ENCODE measurements around the gene AFAP1. TPM values are rescaled to one million over a fixed set of nuclear protein-coding genes. Genes with fewer than 3 reads are reported as not detected.

The AFAP1 gene, protein sequence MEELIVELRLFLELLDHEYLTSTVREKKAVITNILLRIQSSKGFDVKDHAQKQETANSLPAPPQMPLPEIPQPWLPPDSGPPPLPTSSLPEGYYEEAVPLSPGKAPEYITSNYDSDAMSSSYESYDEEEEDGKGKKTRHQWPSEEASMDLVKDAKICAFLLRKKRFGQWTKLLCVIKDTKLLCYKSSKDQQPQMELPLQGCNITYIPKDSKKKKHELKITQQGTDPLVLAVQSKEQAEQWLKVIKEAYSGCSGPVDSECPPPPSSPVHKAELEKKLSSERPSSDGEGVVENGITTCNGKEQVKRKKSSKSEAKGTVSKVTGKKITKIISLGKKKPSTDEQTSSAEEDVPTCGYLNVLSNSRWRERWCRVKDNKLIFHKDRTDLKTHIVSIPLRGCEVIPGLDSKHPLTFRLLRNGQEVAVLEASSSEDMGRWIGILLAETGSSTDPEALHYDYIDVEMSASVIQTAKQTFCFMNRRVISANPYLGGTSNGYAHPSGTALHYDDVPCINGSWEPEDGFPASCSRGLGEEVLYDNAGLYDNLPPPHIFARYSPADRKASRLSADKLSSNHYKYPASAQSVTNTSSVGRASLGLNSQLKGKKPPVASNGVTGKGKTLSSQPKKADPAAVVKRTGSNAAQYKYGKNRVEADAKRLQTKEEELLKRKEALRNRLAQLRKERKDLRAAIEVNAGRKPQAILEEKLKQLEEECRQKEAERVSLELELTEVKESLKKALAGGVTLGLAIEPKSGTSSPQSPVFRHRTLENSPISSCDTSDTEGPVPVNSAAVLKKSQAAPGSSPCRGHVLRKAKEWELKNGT
- 22.6 and 23.9 TPM in 2 replicates for total RNA-seq (2014; rRNA removed)
- polyA plus RNA-seq (2012), result 25.0 TPM

DNA sequence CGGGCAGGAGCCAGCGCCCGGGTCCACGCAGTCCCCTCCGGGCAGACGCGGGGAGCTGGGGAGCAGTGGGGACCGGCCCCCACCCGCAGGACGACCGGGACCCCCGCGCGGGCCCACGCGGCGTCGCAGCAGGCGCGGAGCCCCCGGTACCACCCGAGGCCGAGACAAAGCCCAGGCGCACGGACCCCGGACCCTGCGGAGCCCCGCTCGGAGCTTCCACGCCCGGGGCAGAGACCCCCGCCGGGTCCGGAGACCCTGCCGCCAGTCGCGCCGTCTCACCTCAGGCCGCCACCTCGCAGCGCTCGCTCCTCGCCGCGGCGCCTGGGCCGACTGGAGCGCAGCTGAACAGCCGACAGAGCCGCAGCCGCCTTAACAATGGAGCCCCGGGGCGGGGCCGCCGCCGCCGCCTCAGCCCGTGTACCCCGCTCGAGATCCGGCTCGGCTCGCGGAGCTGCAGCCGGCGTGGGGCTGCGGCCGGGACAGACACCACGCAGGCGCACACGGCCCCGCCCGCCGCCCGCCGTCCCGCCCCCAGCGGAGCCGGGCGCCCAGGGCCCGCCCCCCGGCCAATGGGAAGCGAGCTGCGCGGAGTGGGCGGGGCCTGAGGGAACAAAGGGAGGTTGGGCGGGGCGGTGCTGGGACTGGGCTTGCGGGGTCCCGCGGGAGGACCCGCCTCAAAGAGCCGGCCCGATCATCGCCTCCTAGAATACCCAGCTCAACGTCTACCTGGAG lies at the start of gene AFAP1:
Gene AFAP1, minus strand, starts transcription at position 485 of the 732 bp plus-strand sequence. CDS start 67,783 bp downstream, outside the sequence.
- DNase-seq (ENCODE audit: low read depth), result peak; percentile 84

DNA sequence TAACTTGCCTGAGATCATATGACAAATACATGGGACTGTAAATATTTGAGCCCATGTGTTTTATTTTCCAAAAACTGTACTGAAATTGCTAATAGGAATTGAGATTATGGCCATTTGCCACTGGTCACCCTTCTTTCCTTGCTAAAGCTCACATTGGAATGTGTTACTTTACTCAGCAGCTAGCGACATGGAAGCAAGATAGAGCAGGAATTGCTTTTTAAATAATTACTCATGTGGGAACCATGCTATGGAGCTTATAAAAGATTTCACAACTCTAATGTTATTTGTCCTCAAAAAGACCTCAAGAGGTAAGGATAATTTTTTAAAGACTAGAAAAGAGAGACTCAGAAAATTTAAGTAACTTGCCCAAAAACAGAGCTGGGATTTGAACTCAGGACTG lies 48.8 kb upstream of the AFAP1 start:
- DNase-seq (ENCODE audit: low read depth), result peak; percentile 35

DNA sequence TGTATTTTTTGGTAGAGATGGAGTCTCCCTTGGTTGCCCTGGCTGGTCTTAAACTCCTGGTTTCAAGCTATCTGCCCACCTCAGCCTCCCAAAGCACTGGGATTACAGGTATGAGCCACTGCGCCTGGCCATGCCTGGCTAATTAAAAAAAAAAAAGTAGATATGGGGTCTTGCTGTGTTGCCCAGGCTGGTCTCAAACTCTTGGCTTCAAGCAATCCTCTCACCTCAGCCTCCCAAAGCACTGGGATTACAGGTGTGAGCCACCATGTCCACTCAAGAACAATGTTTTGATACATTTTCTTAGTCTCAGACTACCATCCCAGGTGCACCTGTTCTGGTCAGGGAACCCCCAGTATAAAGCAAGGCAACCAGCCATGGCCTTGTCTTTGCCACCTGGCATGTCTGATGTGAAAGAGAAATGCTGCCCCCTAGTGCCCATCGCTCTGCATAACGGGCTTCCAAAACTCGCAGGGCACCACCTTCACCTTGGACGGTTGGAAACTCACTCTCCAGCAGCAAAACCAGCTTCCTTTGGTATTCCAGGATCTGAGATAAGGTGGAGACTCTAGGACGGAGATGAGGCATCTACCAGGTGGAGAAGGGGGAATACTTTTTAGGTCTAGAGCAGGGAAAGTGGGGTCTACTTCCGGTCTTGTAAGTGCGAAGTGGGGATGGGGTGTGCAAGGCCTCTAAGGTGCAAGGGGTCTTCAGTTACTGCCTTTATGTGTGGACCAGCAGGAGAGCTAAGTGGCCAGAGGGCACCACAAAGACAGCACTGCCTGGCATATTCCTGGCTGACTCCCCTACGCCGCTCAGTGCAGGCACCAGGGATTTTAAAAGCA lies 47.7 kb upstream of the AFAP1 start:
- peak; percentile 59 for DNase-seq (ENCODE audit: low read depth)

DNA sequence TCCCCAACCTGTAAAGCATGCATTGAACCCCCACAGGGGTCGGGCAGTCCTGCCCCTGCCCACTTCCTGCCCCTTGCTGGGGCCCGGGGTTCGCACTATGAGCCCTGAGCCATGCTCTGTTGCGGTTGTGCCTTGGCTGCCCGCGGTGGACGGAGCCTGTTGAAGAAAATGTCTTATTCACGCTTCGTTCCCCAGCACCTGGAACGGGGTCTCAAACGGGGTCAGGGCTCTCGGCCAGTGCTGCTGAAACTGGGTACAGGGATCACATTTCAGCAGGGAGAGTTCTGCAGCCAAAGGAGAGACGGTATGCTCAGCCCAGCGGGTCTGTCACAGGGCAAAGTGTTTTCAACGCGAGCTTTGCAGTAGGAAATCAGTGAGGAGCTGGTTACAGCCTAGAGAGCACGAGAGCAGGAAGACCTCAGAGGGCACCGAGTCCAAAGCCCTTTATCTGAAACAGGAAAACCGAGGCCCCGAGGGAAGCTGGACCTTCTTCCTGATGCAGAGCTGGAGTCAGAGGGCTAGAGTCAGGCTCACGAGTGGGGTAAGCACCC lies 46.3 kb upstream of the AFAP1 start:
- no peak for DNase-seq (ENCODE audit: low read depth)

DNA sequence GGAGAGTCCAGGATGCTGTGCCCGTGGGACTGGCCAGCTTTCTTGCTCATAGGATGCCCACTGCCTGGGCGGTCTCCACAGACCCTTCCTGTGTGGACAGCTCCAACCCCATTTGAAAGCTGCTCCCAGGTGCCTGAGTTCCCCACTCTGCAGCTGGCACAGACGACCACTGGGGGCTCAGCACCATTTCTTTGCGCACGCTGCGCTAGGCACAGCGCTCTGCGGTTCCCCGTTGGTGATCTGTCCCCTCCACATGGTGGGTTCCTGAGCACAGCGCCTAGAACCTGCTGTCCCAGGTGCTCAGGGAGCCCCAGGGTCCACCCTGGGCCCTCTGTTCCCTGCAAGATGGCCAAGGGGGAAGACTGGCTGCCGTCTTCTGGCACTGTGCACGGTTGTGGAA lies 45.4 kb upstream of the AFAP1 start:
- no peak for DNase-seq (ENCODE audit: low read depth)

DNA sequence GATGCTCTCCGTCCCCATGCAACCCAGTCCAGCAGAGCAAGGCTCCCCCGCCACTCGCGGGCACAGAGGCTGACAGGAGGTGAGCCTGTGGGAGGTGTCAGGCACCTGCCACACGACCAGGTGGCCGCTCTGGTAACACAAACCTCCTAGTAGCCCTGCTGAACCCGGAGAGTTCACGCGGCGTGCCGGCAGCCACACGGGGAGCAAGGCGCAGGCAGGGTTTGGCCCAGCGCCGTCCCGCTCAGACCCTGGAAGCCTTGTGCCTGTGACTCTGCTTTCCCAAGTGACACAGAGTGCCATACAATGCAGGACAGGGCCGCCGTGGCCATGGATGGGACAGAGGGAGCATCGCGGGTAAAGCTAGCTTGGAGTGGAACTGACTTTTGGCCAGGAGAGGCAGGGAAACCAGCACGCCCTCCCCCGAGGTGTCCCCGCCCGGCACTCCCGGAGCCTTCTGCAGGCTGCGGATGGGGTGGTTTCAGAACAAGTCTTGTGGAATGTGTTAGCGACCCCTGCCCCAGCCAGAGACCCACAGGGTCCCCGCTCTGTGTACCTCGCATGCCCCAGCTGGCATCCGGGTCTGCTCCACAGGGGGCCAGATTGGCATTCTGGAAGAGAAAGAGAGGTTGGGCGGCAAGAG lies 44.7 kb upstream of the AFAP1 start:
- DNase-seq (ENCODE audit: low read depth), result no peak

DNA sequence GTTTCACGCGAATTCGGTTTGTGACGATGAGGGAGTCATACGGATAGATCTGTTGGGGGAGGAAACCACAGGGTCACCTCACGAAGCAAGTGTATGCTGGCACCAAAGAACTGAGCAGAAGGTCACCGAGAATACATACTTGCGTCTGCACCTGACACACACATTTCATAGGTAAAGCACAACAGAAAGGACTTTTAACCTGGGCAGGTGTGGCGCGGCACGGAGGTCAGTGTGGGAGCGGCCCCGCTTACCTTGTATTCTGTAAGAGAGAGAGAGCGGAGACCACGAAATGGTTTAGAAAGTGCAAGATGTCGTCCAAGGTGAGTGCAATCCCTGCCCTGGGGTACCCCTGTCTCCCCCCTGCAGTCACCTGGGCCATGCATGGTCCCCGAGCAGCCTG lies 43.6 kb upstream of the AFAP1 start:
- no peak for DNase-seq (ENCODE audit: low read depth)

DNA sequence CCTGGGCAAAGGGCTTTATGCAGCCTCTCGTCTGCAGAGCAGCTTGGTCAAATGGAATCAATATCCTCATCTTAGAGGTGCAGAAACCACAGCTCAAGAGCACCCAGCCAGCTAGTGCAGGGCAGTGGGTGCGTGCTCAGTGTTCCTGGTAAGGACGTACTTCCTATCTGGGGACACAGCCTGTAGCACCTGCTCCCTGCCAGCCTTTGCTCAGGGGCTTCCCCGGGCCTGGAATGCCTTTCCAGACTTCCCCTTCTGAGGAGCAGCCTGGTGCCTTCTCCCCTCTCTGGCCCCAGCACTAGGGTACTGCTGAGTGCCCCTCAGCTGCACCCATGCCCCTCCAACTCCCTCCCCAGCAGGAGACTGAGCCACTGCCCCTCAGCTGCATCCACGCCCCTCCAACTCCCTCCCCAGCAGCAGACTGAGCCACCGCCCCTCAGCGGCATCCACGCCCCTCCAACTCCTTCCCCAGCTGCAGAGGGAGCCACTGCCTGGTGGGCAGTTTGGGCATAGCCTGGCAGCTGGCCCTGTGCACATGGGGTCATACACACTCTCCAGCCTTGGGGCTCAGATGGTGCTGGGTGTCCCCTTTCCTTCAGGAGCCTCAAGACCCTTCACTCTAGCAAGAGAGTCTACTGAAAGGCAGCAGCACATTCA lies 42.2 kb upstream of the AFAP1 start:
- no peak for DNase-seq (ENCODE audit: low read depth)

DNA sequence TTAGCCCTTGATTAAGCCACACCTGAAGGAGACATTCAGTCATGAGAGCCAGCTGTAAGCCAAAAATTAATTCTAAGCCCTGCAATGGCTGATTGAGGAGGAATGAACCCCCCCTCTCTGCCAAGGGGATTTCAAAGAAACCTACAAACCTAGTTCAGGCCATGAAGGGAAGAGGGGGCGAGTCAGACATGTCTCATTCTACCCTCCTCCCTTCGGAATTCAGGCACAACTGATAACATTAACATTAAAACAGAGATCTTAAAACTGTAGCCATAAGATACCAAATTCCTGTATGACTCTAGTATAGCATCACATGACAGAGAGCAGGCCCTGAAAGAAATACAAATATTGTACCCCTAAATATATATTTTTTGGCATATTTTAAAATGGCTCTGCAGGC lies 40.4 kb upstream of the AFAP1 start:
- no peak for DNase-seq (ENCODE audit: low read depth)

DNA sequence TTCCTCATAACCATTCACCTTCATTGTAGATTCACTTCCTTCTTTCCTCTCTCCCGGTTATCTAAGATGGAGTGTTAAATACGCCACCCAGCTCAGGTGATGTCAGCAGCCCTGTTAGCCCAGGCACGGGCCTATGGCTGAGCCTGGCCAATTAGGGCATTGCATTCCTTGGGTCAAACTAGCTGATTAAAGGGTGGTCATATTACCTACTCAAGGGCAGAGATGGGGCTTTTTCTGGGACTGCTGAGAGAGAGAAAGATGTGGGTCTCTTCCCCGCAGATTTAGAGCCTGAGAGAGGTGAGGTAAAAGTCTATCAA lies 39.9 kb upstream of the AFAP1 start:
- no peak for DNase-seq (ENCODE audit: low read depth)

DNA sequence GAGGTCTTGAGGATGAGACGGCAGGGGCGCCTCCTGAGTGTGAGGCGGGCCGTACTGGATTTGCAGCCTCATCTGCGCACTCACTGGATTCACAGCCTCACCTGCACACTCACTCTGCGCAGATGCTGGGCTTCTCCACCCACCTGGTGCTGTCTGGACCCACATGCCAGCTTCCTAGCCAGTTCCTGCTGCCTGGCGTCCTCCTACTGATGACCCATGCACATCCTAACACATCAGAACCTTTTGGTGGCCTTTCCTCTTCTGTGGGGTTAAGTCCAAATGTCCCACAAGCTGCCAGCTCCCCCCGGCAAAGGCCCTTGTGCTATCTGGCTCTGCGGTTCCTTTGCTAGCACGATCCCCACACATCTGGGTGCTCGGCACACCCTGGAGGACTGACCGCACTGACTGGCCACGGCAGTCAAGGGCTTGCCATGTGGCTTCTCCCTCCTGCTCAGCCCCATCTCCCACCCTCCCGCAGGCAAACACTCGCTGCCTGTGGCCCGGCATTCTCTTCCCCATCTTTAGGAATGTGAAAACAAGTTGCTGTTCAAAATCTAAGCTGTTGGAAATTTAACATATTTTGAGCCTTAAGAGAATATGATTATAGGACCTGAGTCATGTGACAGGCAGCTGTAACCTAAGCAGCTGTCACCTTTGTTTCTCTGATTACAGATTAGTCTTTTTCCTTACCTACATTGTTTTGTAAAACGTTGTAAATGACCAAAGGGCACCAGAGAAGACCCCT lies 39.4 kb upstream of the AFAP1 start:
- no peak for DNase-seq (ENCODE audit: low read depth)

DNA sequence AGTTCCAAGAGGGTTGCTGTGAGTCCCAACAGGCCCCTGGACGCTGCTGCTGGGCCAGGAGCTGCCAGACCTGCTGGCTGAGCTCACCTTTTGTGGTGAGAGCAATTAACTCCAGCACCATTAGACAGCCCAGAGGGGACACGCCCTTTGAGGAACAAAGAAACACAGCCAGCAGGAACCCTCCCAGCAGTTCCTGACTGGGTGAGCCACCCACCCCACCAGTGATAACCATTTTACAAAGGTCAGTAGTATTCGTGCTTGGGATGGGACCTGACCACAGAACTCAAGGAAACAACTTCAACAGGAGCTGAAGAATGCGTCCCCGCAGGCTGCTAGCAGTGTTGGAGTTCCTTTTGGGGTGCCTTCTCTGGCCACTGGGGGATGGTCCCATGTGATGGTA lies 38.8 kb upstream of the AFAP1 start:
- no peak for DNase-seq (ENCODE audit: low read depth)

DNA sequence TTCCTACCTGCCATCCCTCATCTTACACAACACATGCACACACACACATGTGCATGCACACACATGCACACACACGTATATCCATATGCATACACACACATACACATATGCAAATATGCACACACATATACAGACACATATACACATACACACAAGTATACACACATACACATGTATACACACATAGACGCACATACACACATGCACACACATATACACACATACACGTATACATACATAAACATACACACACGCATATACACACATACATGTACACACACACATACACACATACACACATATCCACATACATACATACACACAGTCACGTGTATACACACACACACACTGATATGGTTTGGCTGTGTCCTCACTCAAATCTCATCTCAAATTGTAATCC lies 37.0 kb upstream of the AFAP1 start:
- DNase-seq (ENCODE audit: low read depth), result no peak

DNA sequence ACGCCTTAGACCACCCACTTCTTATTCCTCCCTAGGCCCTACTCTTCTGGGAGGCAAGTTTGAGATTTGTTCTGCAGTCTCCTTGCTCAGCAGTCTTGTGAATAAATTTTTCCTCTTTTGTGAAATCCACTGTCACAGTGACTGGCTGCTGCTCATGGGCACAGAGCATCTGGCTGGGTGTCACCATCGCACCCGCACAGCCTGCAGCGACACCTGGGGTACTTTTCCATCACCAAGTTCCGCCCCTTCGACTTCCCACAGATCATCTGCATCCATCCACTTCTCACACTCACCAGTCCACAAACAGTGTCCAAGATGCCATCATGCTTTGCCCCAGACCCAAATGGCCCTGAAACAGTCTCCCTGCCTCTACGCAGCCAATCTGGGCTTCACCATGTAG lies 36.4 kb upstream of the AFAP1 start:
- DNase-seq (ENCODE audit: low read depth), result no peak

DNA sequence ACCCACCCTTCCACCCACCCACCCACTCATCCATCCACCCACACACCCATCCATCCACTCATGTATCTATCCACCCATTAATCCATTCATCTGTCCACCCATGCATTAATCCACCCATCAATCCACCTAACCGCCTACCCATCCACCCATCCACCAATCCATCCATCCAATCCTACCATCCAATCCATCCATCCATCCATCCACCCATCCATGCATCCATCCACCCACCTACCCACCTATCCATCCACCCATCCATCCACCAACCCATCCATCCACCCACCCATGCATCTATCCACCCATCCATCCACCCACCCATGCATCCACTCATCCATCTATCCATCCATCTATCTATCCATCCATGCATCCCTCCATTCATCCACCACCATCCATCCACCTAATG lies 34.8 kb upstream of the AFAP1 start:
- no peak for DNase-seq (ENCODE audit: low read depth)

DNA sequence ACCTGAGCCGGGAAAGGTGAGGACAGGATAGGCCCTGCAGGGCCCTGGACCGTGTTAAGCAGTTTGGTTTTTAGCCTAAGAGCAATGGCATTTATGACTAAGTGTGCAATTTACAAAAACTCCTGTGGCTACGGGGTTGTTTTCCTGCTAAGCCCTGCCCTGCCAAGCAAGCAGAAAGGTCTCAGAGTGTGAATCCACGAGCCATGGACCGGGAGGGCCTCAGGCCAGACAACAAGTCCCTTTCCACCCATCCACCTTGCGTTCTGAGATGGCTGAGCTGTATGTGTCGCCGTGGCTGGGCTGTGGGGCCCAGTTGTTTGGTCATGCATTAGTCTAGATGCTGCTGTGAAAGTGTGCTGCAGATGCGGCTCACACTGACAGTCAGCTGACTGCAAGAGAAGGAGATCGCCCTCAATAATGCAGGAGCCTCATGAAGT lies 33.9 kb upstream of the AFAP1 start:
- no peak for DNase-seq (ENCODE audit: low read depth)

DNA sequence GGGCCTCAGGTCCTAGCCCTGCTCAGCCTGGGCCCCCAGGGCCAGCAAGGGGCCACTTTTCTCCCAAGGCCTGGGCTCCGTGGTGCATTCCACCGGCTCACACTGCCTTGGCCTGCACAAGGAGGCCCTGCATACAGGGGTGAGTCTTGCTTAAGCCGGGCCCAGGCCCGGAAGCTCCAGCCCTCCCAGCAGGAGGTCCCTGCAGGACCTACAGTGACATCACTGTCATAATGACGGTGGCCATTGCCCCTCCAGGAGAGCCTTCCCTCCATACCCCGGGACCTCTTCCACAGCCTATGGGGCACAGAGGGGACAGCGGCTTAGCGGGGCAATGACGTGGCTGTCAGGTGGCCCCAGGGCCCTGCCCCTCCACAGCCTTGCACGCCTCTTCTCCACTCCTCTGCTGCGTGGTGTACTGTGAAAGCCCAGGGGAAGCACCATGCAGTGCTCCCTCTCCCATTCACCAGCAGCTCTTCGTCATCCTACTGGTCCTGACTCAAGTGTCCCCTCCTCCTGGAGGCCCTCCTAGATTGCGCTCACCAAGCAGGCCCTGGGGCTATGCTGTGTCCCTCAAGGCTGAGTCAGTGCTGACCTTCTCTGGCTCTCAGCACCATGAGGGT lies 32.3 kb upstream of the AFAP1 start:
- no peak for DNase-seq (ENCODE audit: low read depth)

DNA sequence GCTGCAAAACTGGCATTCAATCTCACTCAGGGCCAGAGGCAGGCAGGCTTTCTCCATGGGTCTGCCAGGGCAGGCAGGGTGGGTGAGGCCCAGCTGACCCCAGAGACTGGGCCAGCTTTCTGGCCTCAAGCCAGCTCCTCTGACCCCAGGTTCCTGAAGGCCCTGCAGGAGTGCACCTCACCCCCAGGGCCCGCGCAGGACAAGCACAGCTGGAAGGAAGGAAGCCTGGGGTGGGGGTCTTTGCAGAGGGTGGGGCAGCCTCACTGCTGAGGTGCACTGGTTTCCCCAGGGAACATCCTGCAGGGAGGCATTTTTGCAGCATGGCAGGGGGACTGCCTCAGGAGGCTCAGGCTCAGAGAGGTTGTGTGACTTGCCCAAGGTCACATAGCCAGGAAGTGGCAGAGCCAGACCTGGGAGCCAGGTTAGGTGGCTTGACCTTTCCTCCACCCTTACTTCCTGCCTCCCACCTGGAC lies 31.5 kb upstream of the AFAP1 start:
- DNase-seq (ENCODE audit: low read depth), result no peak
